Activated CD8-positive, alpha-beta T cell treated with anti-CD3 and anti-CD28 coated beads, Interleukin-2, amount 10 ng/mL, durations not matched to agents 7 days and 5 days (primary cell): ENCODE results near the gene GOLPH3L. TPM values are rescaled to one million over a fixed set of nuclear protein-coding genes. Genes with fewer than 3 reads are reported as not detected.

Experiments used
- ATAC-seq: fragments of 150-1000 bp; cut with Tn5 transposase; one replicate; pipeline ENCODE4 v1.10.0; 2021; ENCODE audit warnings: moderate library complexity
- CTCF ChIA-PET: fragments of 350-600 bp; sonication (Branson Sonifier 250); formaldehyde crosslinking; loops from one replicate; lab custom pipeline; 2021; ENCODE audit warnings: antibody characterized with exemption; lab: Charles Lee
- POLR2A ChIA-PET: fragments of 350-600 bp; sonication (Branson Sonifier 250); formaldehyde crosslinking; loops from one replicate; lab custom pipeline; 2021; ENCODE audit warnings: antibody characterized with exemption; lab: Charles Lee
- DNase-seq: peaks from one replicate; pipeline ENCODE4 v3.0.0-alpha.2; 2020
- H3K27ac Mint-ChIP-seq: one replicate; pipeline ENCODE4 v1.8.0; 2021; ENCODE audit warnings: mild to moderate bottlenecking, mixed read lengths
- H3K27me3 Mint-ChIP-seq: one replicate; pipeline ENCODE4 v1.8.0; 2021; ENCODE audit warnings: low read depth, mixed read lengths
- H3K36me3 Mint-ChIP-seq: one replicate; pipeline ENCODE4 v1.8.0; 2021; ENCODE audit warnings: low read depth, mixed read lengths
- H3K4me1 Mint-ChIP-seq: one replicate; pipeline ENCODE4 v1.8.0; 2021; ENCODE audit warnings: low read depth, mixed read lengths
- H3K4me3 Mint-ChIP-seq: one replicate; pipeline ENCODE4 v1.8.0; 2021; ENCODE audit warnings: mild to moderate bottlenecking, mixed read lengths
- H3K9me3 Mint-ChIP-seq: one replicate; pipeline ENCODE4 v1.8.0; 2022; ENCODE audit warnings: mixed read lengths; ENCODE audit not compliant: insufficient read depth
- total RNA-seq, 2 experiments: library from RNA; stranded (reverse); gene quantifications; one replicate each; pipeline ENCODE4 v1.2.3, GENCODE V29; 2021

Gene GOLPH3L
- total RNA-seq, 2 experiments from 2014 or later, result 19.4 to 21.2 TPM

DNA sequence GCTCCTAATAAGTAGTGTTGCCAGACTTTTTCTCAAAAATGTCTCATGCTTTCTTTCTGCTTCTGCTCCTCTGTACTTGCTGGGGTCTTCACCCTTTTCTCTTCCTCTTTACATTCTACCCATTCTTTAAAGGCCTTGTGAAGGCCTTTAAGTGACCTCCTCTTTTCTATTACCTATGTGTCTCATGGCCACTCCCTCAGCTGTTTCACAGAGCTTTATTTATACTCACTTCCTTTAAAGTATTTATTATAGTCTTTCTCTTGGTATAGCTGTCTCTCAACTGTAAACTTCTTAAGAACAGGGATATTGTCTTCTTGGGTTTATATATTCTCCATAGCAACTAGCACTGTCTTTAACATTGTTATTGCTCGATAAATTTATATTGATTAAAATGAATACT lies 792 bp downstream of the GOLPH3L start:
- H3K4me3 Mint-ChIP-seq, result peak overlapping the region; percentile 93
- H3K4me1 Mint-ChIP-seq, result peaks cover 18% of the 10 kb centered on the region
- H3K9me3 Mint-ChIP-seq, result no peaks in the 10 kb centered on the region
- peaks cover 16% of the 10 kb centered on the region for H3K36me3 Mint-ChIP-seq
- CTCF ChIA-PET, result interaction anchor here (0.8 to 3.0 kb wide), 7 partner anchors 12 to 286 kb away, joined by 3 to 13 read pairs (median 5); partner anchors contain the start of gene ANXA9
- peaks cover 6% of the 10 kb centered on the region for H3K27me3 Mint-ChIP-seq
- DNase-seq, result no peak
- POLR2A ChIA-PET, result interaction anchor here (1.8 to 2.7 kb wide), 3 partner anchors 117 to 310 kb away, joined by 4 to 12 read pairs (median 7); partner anchors contain the start of genes MCL1 and MINDY1
- no peak for ATAC-seq
- peak overlapping the region; percentile 64 for H3K27ac Mint-ChIP-seq

DNA sequence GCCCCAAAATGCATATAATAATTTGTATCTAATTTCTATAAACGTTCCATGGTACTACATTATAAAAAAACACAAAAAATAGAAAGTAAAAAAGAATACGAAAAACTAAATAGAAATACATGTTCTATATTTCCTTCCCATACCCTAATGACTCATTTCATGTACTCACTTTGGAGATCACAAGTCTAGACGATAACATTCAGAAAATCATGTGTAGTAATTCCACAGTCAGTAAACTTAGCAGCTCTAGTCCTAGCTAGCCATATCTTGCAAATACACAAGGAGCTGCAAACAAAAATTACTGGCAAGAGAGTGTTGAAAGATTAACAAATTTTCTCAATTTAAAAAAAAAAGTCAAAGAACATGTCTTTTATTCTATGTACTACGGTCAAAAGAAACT lies 1.4 kb downstream of the GOLPH3L start:
- peaks cover 3% of the 10 kb centered on the region for H3K27me3 Mint-ChIP-seq
- H3K9me3 Mint-ChIP-seq, result no peaks in the 10 kb centered on the region
- H3K36me3 Mint-ChIP-seq, result peaks cover 18% of the 10 kb centered on the region
- ChIA-PET POLR2A (interaction anchor here (1.8 to 2.7 kb wide), 2 partner anchors 116 to 133 kb away, joined by 7 to 12 read pairs; partner anchors contain the start of gene MCL1), CTCF (interaction anchor here (3.0 kb wide), 1 partner anchor 135 kb away, joined by 13 read pairs; no protein-coding TSS in a partner anchor)
- DNase-seq (no peak), ATAC-seq (no peak)
- H3K4me1 Mint-ChIP-seq, result peaks cover 18% of the 10 kb centered on the region
- H3K27ac Mint-ChIP-seq, result no peak overlapping the region
- no peak overlapping the region for H3K4me3 Mint-ChIP-seq

DNA sequence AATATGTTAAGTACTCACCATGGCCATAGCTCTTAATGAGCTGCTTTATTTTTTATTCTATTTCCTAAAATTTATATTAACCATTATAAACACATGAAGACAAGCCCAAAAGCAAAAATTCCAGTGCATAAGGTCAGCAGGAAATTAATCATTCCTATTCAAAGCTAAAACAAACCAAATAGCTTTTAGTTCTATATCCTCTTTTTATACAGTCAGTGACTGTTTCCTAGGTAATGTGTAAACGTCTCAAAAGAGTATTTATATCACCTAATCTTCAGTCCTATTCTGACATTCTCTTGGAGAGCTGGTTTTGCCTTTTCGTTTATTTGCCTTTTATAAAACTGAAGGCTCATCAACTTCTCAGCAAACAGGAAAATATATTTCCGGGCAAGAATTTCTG lies 4.2 kb downstream of the GOLPH3L start:
- peaks cover 26% of the 10 kb centered on the region for H3K36me3 Mint-ChIP-seq
- ATAC-seq, result no peak
- no peak overlapping the region for H3K4me3 Mint-ChIP-seq
- H3K4me1 Mint-ChIP-seq, result peaks cover 16% of the 10 kb centered on the region
- ChIA-PET CTCF (interaction anchor here (1.6 kb wide), 1 partner anchor 132 kb away, joined by 4 read pairs; no protein-coding TSS in a partner anchor), POLR2A (interaction anchor here (1.2 kb wide), 1 partner anchor 114 kb away, joined by 3 read pairs; no protein-coding TSS in a partner anchor)
- no peak overlapping the region for H3K27ac Mint-ChIP-seq
- no peaks in the 10 kb centered on the region for H3K9me3 Mint-ChIP-seq
- no peaks in the 10 kb centered on the region for H3K27me3 Mint-ChIP-seq
- DNase-seq, result no peak

DNA sequence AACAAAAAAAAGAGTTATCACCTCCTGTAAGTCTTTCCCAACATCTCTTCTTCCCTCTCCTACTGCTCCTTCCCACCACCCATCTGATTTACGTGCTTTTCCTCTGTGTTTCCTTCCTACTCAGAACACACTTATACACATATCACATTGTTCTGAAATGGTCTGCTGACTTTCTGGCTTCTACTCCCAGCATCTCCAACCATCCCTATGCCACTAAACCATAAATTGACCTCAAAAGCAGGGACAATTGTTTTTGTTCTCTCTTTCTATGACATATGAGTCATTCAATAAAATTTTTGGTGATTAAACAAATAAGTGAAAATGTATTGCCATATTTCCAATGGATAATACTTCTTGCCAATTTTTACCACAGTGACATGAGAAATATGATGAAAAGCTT lies 8.2 kb downstream of the GOLPH3L start:
- H3K4me1 Mint-ChIP-seq, result peaks cover 9% of the 10 kb centered on the region
- ChIA-PET POLR2A (no interaction called here), CTCF (no interaction called here)

DNA sequence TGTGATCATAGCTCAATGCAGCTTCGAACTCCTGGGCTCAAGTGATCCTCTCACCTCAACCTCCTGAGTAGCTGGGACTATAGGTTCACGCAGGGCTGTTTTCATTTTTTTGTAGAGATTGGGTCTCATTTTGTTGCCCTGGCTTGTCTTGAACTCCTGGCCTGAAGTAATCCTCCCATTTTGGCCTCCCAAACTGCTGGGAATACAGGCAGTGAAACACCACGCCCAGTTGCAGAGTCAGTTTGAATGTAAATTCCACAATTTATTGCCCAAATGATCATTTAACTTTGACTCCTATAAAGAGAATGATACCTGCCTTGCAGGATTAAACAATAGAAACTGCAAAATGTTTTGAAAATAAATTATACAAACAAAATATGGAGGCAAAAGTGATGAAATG lies 10.7 kb downstream of the GOLPH3L start:
- no peaks in the 10 kb centered on the region for H3K27me3 Mint-ChIP-seq
- H3K4me3 Mint-ChIP-seq, result no peak overlapping the region
- CTCF ChIA-PET, result no interaction called here
- ATAC-seq (no peak), DNase-seq (no peak)
- POLR2A ChIA-PET, result no interaction called here
- peaks cover 11% of the 10 kb centered on the region for H3K4me1 Mint-ChIP-seq
- no peak overlapping the region for H3K27ac Mint-ChIP-seq
- H3K9me3 Mint-ChIP-seq, result no peaks in the 10 kb centered on the region
- H3K36me3 Mint-ChIP-seq, result peaks cover 26% of the 10 kb centered on the region

More for the DNA sequence above, 8.2 kb downstream of the GOLPH3L start:
- Mint-ChIP-seq H3K27me3 (no peaks in the 10 kb centered on the region), H3K36me3 (peaks cover 27% of the 10 kb centered on the region), H3K9me3 (no peaks in the 10 kb centered on the region), H3K27ac (no peak overlapping the region), H3K4me3 (no peak overlapping the region)
- ATAC-seq (no peak), DNase-seq (no peak)

DNA sequence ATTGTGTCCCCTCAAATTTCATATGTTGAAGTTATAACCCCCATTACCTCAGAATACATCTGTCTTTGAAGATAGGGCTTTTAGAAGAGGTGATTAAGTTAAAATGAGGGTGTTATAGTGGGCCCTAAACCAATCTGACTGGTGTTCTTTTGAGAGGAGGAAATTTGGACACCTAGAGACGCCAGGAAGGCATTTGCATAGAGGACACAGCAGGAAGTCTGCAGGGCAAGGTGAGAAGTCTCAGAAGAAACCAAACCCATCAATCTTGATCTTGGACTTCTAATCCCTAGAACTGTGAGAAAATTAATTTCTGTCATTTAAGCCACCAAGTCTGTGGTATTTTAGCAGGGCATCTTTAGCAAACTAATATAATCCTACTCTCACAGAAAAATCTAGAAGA lies 13.0 kb downstream of the GOLPH3L start:
- ATAC-seq, result peak; percentile 33
- peaks cover 23% of the 10 kb centered on the region for H3K36me3 Mint-ChIP-seq
- peak overlapping the region; percentile 57 for H3K27ac Mint-ChIP-seq
- ChIA-PET POLR2A (no interaction called here), CTCF (interaction anchor here (1.6 kb wide), 1 partner anchor 13 kb away, joined by 7 read pairs; the partner anchor contains the start of gene GOLPH3L)
- DNase-seq, result no peak
- H3K9me3 Mint-ChIP-seq, result no peaks in the 10 kb centered on the region
- no peak overlapping the region for H3K4me3 Mint-ChIP-seq
- H3K4me1 Mint-ChIP-seq, result peaks cover 11% of the 10 kb centered on the region
- H3K27me3 Mint-ChIP-seq, result no peaks in the 10 kb centered on the region

DNA sequence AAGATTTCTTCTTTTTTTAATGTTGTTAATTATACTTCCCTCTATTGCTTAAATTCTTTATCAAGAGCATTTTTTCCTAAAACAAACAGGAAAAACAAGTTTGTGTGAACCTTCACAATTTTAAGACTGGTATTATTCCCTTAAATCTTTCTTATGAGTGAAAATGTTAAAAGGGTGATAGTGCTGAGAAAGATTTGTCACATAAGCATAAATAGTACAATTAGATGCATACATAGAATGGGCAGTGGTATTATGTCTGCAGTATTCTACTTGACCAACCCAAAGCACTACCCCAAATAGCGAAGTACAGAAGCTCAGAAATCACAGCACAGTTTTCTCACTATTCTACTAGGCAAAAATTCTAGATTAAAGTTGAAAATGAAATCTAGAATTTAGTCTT lies 18.0 kb downstream of the GOLPH3L start:
- POLR2A ChIA-PET, result no interaction called here
- Mint-ChIP-seq H3K36me3 (peaks cover 15% of the 10 kb centered on the region), H3K27ac (no peak overlapping the region), H3K9me3 (no peaks in the 10 kb centered on the region), H3K4me3 (no peak overlapping the region), H3K27me3 (no peaks in the 10 kb centered on the region), H3K4me1 (peaks cover 6% of the 10 kb centered on the region)
- CTCF ChIA-PET, result interaction anchor here (1.1 kb wide), 1 partner anchor 59 kb away, joined by 3 read pairs; no protein-coding TSS in a partner anchor
- no peak for ATAC-seq
- DNase-seq, result no peak

DNA sequence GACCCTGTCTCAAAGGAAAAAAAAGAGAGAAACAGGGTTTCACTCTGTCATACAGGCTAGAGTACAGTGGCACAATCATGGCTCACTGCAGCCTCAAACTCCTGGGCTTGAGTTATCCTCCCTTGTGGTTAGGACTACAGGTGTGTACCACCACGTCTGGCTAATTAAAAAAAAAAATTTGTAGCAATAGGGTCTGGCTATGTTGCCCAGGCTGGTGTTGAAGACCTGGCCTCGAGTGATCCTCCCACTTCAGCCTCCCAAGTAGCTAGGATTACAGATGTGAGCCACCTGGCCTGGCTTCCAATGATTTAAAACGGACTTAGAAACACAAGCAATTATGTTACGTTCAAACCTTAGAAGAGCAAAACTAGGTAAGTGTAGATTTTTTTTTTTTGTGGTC lies 22.1 kb downstream of the GOLPH3L start:
- POLR2A ChIA-PET, result interaction anchor here (0.7 kb wide), 1 partner anchor 46 kb away, joined by 3 read pairs; no protein-coding TSS in a partner anchor
- Mint-ChIP-seq H3K36me3 (peaks cover 5% of the 10 kb centered on the region), H3K4me1 (peaks cover 2% of the 10 kb centered on the region), H3K4me3 (no peak overlapping the region), H3K27ac (no peak overlapping the region), H3K9me3 (no peaks in the 10 kb centered on the region), H3K27me3 (no peaks in the 10 kb centered on the region)
- DNase-seq, result no peak
- CTCF ChIA-PET, result no interaction called here
- no peak for ATAC-seq

DNA sequence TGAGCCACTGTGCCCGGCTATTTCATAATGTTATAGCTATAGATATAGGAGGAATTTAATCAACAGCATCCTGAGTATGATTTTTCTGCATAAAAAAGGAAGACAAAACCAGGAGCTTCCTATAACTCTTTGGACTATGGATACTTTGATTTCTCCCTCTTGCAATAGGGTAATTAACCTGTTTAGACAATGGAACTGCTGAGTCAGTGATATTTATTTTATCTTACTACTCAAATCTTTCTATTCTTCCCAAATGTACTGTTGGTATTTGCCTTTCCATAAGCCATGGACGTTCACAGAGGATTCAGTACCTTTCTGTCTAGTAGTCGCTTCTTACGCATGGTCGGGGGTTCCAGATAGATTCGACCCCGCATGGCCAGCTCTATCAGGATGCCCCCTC lies 33.6 kb downstream of the GOLPH3L start:
- ChIA-PET CTCF (interaction anchor here (1.2 to 1.6 kb wide), 3 partner anchors 34 to 102 kb away, joined by 3 to 7 read pairs (median 4); partner anchors contain the start of gene ENSA), POLR2A (no interaction called here)
- Mint-ChIP-seq H3K9me3 (no peaks in the 10 kb centered on the region), H3K27me3 (no peaks in the 10 kb centered on the region), H3K36me3 (peaks cover 20% of the 10 kb centered on the region), H3K4me3 (no peak overlapping the region), H3K4me1 (no peaks in the 10 kb centered on the region), H3K27ac (no peak overlapping the region)
- no peak for DNase-seq
- ATAC-seq, result no peak

DNA sequence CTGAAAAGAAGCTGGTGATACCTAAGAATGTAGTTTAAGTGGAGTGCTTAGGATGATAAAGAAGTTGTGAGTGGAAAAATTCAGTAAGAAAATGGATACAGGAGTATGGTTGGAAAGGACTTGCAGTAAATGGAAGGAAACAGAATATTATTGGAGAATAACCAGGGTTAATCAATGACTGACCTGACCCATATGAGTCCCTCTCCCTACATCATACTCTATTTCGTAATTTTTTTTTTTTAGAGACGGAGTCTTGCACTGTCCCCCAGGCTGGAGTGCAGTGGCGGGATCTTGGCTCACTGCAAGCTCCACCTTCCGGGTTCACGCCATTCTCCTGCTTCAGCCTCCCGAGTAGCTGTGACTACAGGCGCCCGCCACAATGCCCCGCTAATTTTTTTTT lies 34.1 kb downstream of the GOLPH3L start:
- ChIA-PET CTCF (interaction anchor here (1.2 to 1.6 kb wide), 3 partner anchors 34 to 102 kb away, joined by 3 to 7 read pairs (median 4); partner anchors contain the start of gene ENSA), POLR2A (no interaction called here)
- no peak overlapping the region for H3K27ac Mint-ChIP-seq
- no peak overlapping the region for H3K4me3 Mint-ChIP-seq
- peaks cover 18% of the 10 kb centered on the region for H3K36me3 Mint-ChIP-seq
- DNase-seq (no peak), ATAC-seq (no peak)
- no peaks in the 10 kb centered on the region for H3K27me3 Mint-ChIP-seq
- no peaks in the 10 kb centered on the region for H3K4me1 Mint-ChIP-seq
- H3K9me3 Mint-ChIP-seq, result no peaks in the 10 kb centered on the region

DNA sequence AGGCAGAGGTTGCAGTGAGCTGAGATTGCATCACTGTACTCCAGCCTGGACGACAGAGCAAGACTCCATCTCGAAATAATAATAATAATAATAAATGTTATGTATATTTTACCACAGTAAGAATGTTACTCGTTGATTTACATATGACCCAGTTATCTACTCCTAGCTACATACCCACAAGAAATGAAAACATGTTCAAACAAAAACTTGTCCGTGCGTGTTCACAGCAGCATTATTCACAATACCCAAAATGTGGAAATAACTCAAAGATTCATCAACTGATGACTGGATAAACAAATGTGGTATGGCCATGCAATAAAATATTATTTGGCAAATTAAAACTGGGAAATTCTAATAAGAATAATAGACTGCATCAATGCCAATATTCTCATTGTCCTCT lies 35.8 kb downstream of the GOLPH3L start:
- Mint-ChIP-seq H3K27me3 (no peaks in the 10 kb centered on the region), H3K4me1 (no peaks in the 10 kb centered on the region), H3K27ac (no peak overlapping the region), H3K36me3 (peaks cover 18% of the 10 kb centered on the region), H3K4me3 (no peak overlapping the region), H3K9me3 (no peaks in the 10 kb centered on the region)
- ChIA-PET CTCF (no interaction called here), POLR2A (no interaction called here)
- DNase-seq, result no peak
- no peak for ATAC-seq

DNA sequence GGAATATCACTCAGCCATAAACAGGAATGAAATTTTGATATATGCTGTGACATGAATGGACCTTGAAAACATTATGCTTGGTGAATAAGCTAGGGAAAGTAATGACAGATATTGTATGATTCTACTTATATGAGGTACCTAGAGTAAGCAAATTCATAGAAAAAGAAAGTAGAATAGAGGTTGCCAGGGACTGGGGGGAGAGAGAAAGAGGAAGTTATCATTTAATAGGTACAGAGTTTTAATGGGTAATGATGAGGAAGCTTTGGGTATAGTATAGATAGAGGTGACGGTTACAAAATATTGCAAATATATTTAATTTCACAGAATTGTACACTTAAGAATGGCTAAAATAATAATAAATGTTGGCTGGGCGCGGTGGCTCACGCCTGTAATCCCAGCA lies 36.4 kb downstream of the GOLPH3L start:
- Mint-ChIP-seq H3K27me3 (no peaks in the 10 kb centered on the region), H3K4me1 (no peaks in the 10 kb centered on the region), H3K27ac (peak overlapping the region; percentile 37), H3K36me3 (peaks cover 20% of the 10 kb centered on the region), H3K9me3 (no peaks in the 10 kb centered on the region), H3K4me3 (no peak overlapping the region)
- POLR2A ChIA-PET, result no interaction called here
- DNase-seq (no peak), ATAC-seq (no peak)
- CTCF ChIA-PET, result no interaction called here
